Measurements from ENCODE around the gene MGAT5.

GRCh38 chr2:134338208-134338607, 84.3 kb downstream of the MGAT5 start:
- TF ChIP-seq EGR1 (IDR thresholded peaks at IDR 0.05) (no peak), TAF1 (IDR thresholded peaks at IDR 0.05; ENCODE audit: low read depth) (no peak)
